RPMI7951 (cell line): ENCODE measurements around the gene HBS1L. TPM values are rescaled to one million over a fixed set of nuclear protein-coding genes. Genes with fewer than 3 reads are reported as not detected.
"Not testable (repeated sequence)": the region's sequence is repeated elsewhere in the genome, so short reads cannot be mapped to it uniquely, and the experiment has no call there.

Experiments
- DNase-seq: peaks from one replicate; pipeline ENCODE4 v3.0.0-alpha.2; 2012; ENCODE audit warnings: low read depth
- total RNA-seq: library from RNA; depleted of rRNA; stranded (reverse); fragments of >200 nt; shearing (Covaris generic); gene quantifications from 2 replicates; pipeline ENCODE4 v1.2.3, GENCODE V29; 2014

HBS1L gene
- total RNA-seq, 1 experiment from 2014 or later = 157 TPM

GRCh38 chr6:135075018-135075417 lies 20.4 kb upstream of the HBS1L start:
- no peak for DNase-seq

GRCh38 chr6:135073756-135074393 lies 19.3 kb upstream of the HBS1L start:
- no peak for DNase-seq

GRCh38 chr6:135073217-135073616 lies 18.6 kb upstream of the HBS1L start:
- no peak for DNase-seq

- DNase-seq = no peak
Observed at GRCh38 chr6:135072753-135073152, 18.1 kb upstream of the HBS1L start.

- DNase-seq = no peak
Observed at GRCh38 chr6:135071541-135071940, 16.9 kb upstream of the HBS1L start.

- no peak for DNase-seq
Observed at GRCh38 chr6:135067911-135068310, 13.3 kb upstream of the HBS1L start.

- DNase-seq = no peak
Observed at GRCh38 chr6:135066806-135067205, 12.2 kb upstream of the HBS1L start.

GRCh38 chr6:135066397-135066796 lies 11.8 kb upstream of the HBS1L start:
- DNase-seq = no peak

GRCh38 chr6:135064586-135064985 lies 10.0 kb upstream of the HBS1L start:
- DNase-seq = no peak

GRCh38 chr6:135063926-135064325 lies 9.3 kb upstream of the HBS1L start:
- DNase-seq = no peak

- no peak for DNase-seq
Observed at GRCh38 chr6:135062735-135063134, 8.1 kb upstream of the HBS1L start.

GRCh38 chr6:135060076-135060475 lies 5.5 kb upstream of the HBS1L start:
- no peak for DNase-seq

GRCh38 chr6:135058299-135058698 lies 3.7 kb upstream of the HBS1L start:
- DNase-seq = not testable (repeated sequence)

- DNase-seq = no peak
Observed at GRCh38 chr6:135056632-135057031, 2.0 kb upstream of the HBS1L start.

GRCh38 chr6:135054226-135054568 lies 425 bp downstream of the HBS1L start:
- no peak for DNase-seq

GRCh38 chr6:135053406-135053805 lies 1.2 kb downstream of the HBS1L start:
- DNase-seq = no peak

GRCh38 chr6:135052939-135053338 lies 1.7 kb downstream of the HBS1L start:
- DNase-seq = no peak

GRCh38 chr6:135048915-135049314 lies 5.7 kb downstream of the HBS1L start:
- no peak for DNase-seq

- DNase-seq = no peak
Observed at GRCh38 chr6:135047336-135047735, 7.3 kb downstream of the HBS1L start.

GRCh38 chr6:135046912-135047311 lies 7.7 kb downstream of the HBS1L start:
- no peak for DNase-seq

- no peak for DNase-seq
Observed at GRCh38 chr6:135044639-135045038, 10.0 kb downstream of the HBS1L start.

- DNase-seq = no peak
Observed at GRCh38 chr6:135043846-135044245, 10.8 kb downstream of the HBS1L start.

GRCh38 chr6:135043364-135043763 lies 11.3 kb downstream of the HBS1L start:
- no peak for DNase-seq

GRCh38 chr6:135038335-135038734 lies 16.3 kb downstream of the HBS1L start:
- DNase-seq = no peak
